ENCODE measurements around the gene NTM. TPM values are rescaled to one million over a fixed set of nuclear protein-coding genes. Genes with fewer than 3 reads are reported as not detected.

Gene NTM
- total RNA-seq, 1 donor from 2014 or later = 3.4 TPM

- DNase-seq (ENCODE audit: low spot score) = no peak
- intact Hi-C loops (cut with DNase I) = no loop called here
Measured at GRCh38 chr11:131582021-131582525, 211.7 kb downstream of the NTM start.

DNA sequence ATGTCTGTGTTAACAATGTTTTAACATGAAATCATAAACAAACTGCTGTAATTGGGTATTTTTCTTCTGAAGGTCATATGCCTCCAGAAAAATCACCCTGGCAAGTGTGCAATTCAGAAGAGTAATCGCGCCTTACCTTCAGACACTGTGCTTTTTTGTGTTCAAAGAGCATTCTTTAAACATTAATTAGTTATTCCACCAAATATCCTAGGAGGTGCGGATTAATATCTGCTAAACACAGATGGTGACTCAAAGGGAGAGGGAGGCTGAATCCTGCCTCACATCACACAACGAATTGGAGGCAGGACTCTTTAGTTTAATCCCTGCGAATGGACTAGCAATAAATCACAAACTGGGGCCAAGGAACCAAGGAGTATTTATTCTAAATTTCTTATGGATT is 213.0 kb downstream of the NTM start:
- DNase-seq (ENCODE audit: low spot score) = no peak
- intact Hi-C loops (cut with DNase I) = no loop called here

- no peak for DNase-seq (ENCODE audit: low spot score)
- intact Hi-C loops (cut with DNase I) = no loop called here
Measured at GRCh38 chr11:131583938-131584337, 213.5 kb downstream of the NTM start.

GRCh38 chr11:131584785-131585592 is 214.6 kb downstream of the NTM start:
- intact Hi-C loops (cut with DNase I) = no loop called here
- DNase-seq (ENCODE audit: low spot score) = no peak

GRCh38 chr11:131588057-131588456 is 217.6 kb downstream of the NTM start:
- intact Hi-C loops (cut with DNase I) = no loop called here
- DNase-seq (ENCODE audit: low spot score) = no peak

- no peak for DNase-seq (ENCODE audit: low spot score)
- intact Hi-C loops (cut with DNase I) = no loop called here
Measured at GRCh38 chr11:131591051-131591461, 220.6 kb downstream of the NTM start.

GRCh38 chr11:131592152-131592551 is 221.7 kb downstream of the NTM start:
- intact Hi-C loops (cut with DNase I) = no loop called here
- no peak for DNase-seq (ENCODE audit: low spot score)

GRCh38 chr11:131592734-131593133 is 222.3 kb downstream of the NTM start:
- intact Hi-C loops (cut with DNase I) = no loop called here
- DNase-seq (ENCODE audit: low spot score) = no peak

DNA sequence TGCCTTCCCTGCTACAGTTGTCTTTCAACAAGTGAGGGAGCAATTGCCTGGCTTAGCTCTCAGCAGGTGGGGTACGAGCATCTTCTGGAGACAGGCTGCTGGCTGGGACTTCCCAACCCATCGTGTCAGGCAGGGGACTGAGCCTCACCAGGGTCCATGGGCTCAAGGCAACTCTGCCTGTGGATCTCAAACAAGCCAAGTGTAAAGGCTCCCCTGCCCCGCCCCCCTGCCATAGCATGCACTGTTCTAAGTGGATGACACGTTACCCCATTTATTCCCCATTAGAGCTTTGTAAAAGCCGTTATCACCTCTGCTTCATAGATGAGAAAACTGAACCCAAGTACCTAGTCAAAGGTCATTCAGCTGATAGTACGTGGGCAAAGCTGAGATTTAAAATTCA is 222.9 kb downstream of the NTM start:
- no peak for DNase-seq (ENCODE audit: low spot score)
- intact Hi-C loops (cut with DNase I) = no loop called here

DNA sequence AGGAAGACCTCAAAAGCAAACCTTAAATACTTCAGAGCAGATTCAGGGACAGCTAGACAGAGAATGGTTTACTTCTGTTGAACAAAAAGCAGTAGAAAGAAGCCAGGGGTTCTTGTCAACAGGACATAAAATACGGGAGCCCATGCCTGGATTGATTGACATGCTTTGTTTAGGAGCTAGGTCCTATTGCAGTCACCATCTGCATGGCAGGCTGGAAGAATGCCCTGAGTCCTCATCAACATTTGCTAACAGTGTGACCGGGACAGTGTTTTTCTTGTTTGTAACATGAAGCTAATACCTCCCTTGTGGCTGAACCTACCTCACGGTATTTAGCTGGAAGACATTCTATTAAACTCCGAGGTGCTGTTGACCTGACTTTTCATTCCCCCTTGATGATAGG is 225.4 kb downstream of the NTM start:
- DNase-seq (ENCODE audit: low spot score) = no peak
- intact Hi-C loops (cut with DNase I) = no loop called here

DNA sequence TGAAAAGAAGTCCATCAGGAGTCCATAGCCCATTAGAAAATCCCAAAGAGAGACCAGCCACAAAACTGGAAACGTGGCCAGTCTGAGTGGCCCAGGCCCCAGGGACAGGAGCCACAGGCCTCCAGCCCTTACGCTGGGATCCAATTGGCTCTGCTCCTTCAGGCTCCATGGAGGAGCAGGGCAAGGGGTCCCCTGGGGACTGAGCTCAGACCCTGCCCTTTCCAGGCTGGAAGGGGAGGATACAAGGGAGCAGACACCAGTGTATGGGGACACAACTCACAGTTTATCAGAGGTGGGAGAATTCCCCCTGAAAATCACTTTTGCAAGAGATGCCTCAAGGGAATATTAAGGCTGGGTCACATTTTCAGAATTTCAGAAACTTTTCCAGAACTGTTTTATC is 227.5 kb downstream of the NTM start:
- intact Hi-C loops (cut with DNase I) = no loop called here
- no peak for DNase-seq (ENCODE audit: low spot score)

DNA sequence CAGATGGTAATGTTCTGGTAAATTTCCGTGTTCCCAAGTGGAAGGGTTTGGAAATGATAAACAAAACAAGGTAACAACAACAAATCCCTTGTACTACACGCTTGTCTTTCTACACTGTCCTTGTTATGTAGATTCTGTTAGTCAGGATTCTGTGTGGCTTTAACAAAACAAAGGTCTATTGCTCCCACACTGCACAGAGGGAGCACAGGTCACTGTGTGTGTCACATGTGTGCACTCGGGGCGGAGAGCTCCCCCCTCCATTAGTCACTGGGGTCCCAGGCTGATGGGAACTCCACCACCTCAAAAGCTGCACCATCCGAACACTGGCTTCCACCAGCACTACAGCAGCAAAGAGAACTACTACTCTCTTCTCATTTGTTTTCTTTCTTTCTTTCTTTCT is 227.9 kb downstream of the NTM start:
- no peak for DNase-seq (ENCODE audit: low spot score)
- intact Hi-C loops (cut with DNase I) = no loop called here

DNA sequence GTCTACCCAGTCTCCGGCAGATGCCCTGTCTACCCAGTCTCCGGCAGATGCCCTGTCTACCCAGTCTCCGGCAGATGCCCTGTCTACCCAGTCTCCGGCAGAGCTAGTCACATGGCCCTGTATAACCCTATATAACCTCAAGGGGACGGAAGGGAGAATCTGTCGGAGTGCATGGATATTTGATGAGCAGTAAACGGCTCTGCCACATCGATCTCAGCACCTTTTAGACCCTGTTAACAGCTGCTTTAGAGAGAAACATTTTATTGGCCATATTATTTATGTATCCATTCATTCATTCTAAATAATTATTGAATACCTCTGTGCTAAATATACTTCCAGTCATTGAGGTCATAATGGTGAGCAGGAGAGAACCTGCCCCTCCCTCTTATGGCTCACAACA is 228.9 kb downstream of the NTM start:
- intact Hi-C loops (cut with DNase I) = no loop called here
- no peak for DNase-seq (ENCODE audit: low spot score)

DNA sequence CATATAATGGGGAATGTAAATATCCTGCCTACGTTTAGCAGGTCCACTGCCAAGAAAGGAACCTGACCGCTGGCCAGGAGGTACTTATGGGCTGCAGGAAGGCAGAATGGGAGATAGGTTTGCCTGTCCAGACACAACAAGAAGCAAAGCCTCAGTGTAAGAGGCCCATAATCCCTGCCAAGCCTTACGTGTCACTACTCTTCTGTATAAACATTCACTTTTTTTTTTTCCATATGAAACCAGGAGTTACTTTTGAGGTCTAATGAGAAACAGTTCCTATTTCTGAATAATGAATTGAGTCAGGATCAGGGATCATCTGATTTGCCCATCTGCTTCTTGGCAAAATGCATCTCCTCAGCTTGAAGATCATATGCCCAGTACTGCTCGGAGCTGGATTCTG is 230.2 kb downstream of the NTM start:
- intact Hi-C loops (cut with DNase I) = no loop called here
- no peak for DNase-seq (ENCODE audit: low spot score)

DNA sequence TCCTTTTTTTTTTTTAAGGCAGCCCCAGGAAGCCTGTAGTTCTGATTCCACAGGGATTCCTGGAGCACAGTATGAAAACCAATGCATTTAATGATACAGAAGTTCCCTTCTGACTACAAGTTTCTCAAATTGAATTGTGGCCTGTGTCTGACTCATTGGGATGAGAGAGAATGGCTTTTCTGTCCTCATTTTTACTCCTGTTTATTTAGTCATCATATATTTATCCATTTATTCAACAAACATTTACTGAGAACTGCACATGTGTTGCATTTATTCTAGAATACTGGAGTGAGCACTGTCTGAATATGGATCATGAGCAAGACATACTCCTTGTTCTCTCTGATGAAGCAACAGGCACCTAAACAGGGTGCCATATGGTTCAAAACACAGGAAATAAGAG is 231.2 kb downstream of the NTM start:
- DNase-seq (ENCODE audit: low spot score) = no peak
- intact Hi-C loops (cut with DNase I) = no loop called here

DNA sequence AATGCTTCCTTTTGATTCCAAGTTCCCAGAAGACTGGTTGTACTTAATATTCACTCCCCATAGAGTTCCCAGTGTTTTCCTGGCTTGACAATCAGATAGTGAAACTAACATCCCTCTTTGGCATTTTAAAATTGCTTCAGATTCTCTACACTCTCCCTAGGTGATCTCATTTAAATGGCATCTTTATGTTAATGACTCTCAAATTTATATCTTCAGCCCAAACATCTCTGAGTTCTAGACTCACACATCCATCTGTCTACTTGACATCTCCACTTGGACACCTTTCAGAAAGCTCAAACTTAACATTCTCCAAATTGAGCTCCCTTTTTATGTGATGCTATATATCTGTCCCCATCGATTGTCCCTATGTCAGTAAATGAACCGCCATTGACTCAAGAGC is 232.0 kb downstream of the NTM start:
- no peak for DNase-seq (ENCODE audit: low spot score)

GRCh38 chr11:131606811-131607335 is 236.5 kb downstream of the NTM start:
- intact Hi-C loops (cut with DNase I) = no loop called here
- no peak for DNase-seq (ENCODE audit: low spot score)

More for the DNA sequence above, 232.0 kb downstream of the NTM start:
- intact Hi-C loops (cut with DNase I) = no loop called here

- DNase-seq (ENCODE audit: low spot score) = no peak
- intact Hi-C loops (cut with DNase I) = no loop called here
Measured at GRCh38 chr11:131609337-131609736, 238.9 kb downstream of the NTM start.

GRCh38 chr11:131609921-131610320 is 239.5 kb downstream of the NTM start:
- intact Hi-C loops (cut with DNase I) = no loop called here
- DNase-seq (ENCODE audit: low spot score) = no peak

GRCh38 chr11:131611322-131611721 is 240.9 kb downstream of the NTM start:
- intact Hi-C loops (cut with DNase I) = no loop called here
- no peak for DNase-seq (ENCODE audit: low spot score)

DNA sequence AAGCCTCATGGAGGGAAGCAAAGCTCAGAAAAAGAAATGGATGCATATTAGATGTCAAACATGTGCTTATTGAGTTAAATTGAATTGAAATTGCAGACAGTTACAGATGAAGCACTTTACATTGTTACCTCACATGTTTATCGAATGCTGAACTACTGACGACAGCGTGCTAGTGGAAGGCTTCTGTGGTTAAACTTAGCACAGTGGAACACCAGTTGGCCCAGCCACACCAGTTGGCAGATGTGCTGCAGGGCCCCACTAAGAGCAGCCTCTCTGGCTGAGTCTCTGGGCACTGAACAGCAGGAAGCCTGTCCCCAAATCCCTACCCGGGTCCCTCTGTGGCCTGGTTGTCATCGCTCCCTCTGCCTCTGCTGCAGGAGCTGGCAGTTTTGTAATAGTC is 242.1 kb downstream of the NTM start:
- intact Hi-C loops (cut with DNase I) = no loop called here
- no peak for DNase-seq (ENCODE audit: low spot score)
